ENCODE measurements around the gene CDH1.

The CDH1 gene

GRCh38 chr16:68793401-68793857 lies 56.3 kb downstream of the CDH1 start:
- DNase-seq (ENCODE audit: low read depth), result no peak
- no peak overlapping the region for H3K4me3 ChIP-seq (ENCODE audit: low read depth, low read length)
- no peak for TF ChIP-seq CTCF (IDR thresholded peaks at IDR 0.05; ENCODE audit: control insufficient read depth, extremely low read depth, insufficient read depth)

- TF ChIP-seq CTCF (IDR thresholded peaks at IDR 0.05; ENCODE audit: control insufficient read depth, extremely low read depth, insufficient read depth), result no peak
- no peak for DNase-seq (ENCODE audit: low read depth)
- H3K4me3 ChIP-seq (ENCODE audit: low read depth, low read length), result no peak overlapping the region
Observed at GRCh38 chr16:68798398-68798797, 61.3 kb downstream of the CDH1 start.

GRCh38 chr16:68800257-68800875 lies 63.3 kb downstream of the CDH1 start:
- peak; percentile 58 for DNase-seq (ENCODE audit: low read depth)
- H3K4me3 ChIP-seq (ENCODE audit: low read depth, low read length), result no peak overlapping the region
- peak; percentile 83 for TF ChIP-seq CTCF (IDR thresholded peaks at IDR 0.05; ENCODE audit: control insufficient read depth, extremely low read depth, insufficient read depth)

- no peak for DNase-seq (ENCODE audit: low read depth)
- H3K4me3 ChIP-seq (ENCODE audit: low read depth, low read length), result no peak overlapping the region
- no peak for TF ChIP-seq CTCF (IDR thresholded peaks at IDR 0.05; ENCODE audit: control insufficient read depth, extremely low read depth, insufficient read depth)
Observed at GRCh38 chr16:68802190-68802589, 65.1 kb downstream of the CDH1 start.

GRCh38 chr16:68806422-68806821 lies 69.3 kb downstream of the CDH1 start:
- H3K4me3 ChIP-seq (ENCODE audit: low read depth, low read length), result no peak overlapping the region
- TF ChIP-seq CTCF (IDR thresholded peaks at IDR 0.05; ENCODE audit: control insufficient read depth, extremely low read depth, insufficient read depth), result no peak
- no peak for DNase-seq (ENCODE audit: low read depth)

GRCh38 chr16:68806981-68807380 lies 69.9 kb downstream of the CDH1 start:
- no peak for DNase-seq (ENCODE audit: low read depth)
- no peak overlapping the region for H3K4me3 ChIP-seq (ENCODE audit: low read depth, low read length)
- no peak for TF ChIP-seq CTCF (IDR thresholded peaks at IDR 0.05; ENCODE audit: control insufficient read depth, extremely low read depth, insufficient read depth)

GRCh38 chr16:68814516-68814915 lies 77.4 kb downstream of the CDH1 start:
- no peak overlapping the region for H3K4me3 ChIP-seq (ENCODE audit: low read depth, low read length)
- TF ChIP-seq CTCF (IDR thresholded peaks at IDR 0.05; ENCODE audit: control insufficient read depth, extremely low read depth, insufficient read depth), result no peak
- DNase-seq (ENCODE audit: low read depth), result no peak

All from LNCaP clone FGC (cell line).